ENCODE measurements around the gene SHISA5. TPM values are rescaled to one million over a fixed set of nuclear protein-coding genes. Genes with fewer than 3 reads are reported as not detected.

The SHISA5 gene
- total RNA-seq, 1 experiment from 2014 or later = 74.9 TPM

DNA sequence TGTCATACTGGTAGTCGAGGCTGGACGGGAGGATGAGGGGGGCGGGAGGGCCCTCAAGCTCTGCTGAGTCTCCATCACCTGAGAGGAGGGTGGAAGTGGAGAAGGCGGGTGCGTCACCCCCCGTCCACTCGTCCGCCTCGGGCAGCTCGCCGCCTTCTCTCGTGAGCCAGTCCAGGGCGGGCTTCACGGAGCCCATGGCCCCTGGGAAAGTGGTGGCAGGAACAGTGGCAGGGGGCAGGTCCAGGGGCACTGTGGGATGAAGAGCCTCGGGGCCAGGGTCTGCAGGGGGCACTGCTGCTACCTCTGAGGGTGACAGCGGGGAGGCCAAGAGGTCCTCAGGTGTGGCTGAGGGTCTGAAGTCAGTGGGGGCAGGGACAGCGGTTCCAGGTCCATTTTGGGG, 84.4 kb downstream of the SHISA5 start:
- DNase-seq = no peak
- peaks cover 6% of the 10 kb centered on the region; the same call in 1 of the 2 replicates for H3K36me3 ChIP-seq
- no peaks in the 10 kb centered on the region for H3K9me3 ChIP-seq (replicated peaks)
- H3K4me1 ChIP-seq = peaks cover 24% of the 10 kb centered on the region
- no peak overlapping the region for H3K4me3 ChIP-seq
- no peak overlapping the region for H3K27ac ChIP-seq
- no peaks in the 10 kb centered on the region for H3K27me3 ChIP-seq

DNA sequence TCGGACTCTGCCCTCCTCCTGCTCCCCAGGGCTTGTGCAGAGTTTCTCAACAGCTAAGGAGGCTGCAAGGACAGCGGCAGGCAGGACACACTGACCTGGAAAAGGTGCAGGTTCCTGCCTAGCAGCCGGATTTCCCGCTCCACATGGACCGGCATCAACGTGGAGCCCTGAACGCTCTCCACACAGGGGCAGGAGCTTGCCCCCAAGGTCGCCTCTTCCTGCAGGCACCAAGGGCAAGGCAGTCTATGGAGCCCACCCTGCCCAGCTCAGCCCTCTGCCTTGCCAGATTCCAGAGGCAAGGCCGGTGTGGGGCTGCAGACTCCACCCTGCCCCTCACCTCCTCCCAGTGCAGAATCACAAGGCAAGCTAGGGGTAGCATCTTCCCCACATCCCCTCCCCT, 84.8 kb downstream of the SHISA5 start:
- Histone ChIP-seq H3K36me3 (peaks cover 6% of the 10 kb centered on the region; the same call in 1 of the 2 replicates), H3K9me3 (replicated peaks) (no peaks in the 10 kb centered on the region), H3K27me3 (no peaks in the 10 kb centered on the region), H3K27ac (no peak overlapping the region), H3K4me1 (peaks cover 20% of the 10 kb centered on the region), H3K4me3 (no peak overlapping the region)
- DNase-seq = no peak

DNA sequence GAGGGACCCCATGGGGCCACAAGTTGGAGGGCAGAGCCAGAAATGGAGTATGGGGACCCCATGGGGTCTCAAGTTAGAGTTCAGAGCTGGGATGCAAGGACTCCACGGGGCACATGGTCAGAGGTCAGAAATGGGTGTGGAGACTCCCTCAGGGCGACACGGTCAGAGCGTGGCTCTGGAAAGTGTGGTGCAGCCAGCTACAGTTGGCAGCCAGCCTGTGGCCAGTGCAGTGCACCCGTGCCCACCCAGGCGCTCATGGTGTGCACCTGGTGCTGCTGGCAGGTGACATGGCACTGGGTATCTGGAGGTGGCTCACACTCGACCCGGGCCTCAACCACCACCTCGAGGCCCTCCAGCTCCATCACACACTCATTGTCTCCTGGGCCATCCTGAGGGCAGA, 85.3 kb downstream of the SHISA5 start:
- Histone ChIP-seq H3K27me3 (no peaks in the 10 kb centered on the region), H3K4me3 (no peak overlapping the region), H3K4me1 (peaks cover 16% of the 10 kb centered on the region), H3K9me3 (replicated peaks) (no peaks in the 10 kb centered on the region), H3K27ac (no peak overlapping the region), H3K36me3 (peaks cover 6% of the 10 kb centered on the region; the same call in 1 of the 2 replicates)
- no peak for DNase-seq

DNA sequence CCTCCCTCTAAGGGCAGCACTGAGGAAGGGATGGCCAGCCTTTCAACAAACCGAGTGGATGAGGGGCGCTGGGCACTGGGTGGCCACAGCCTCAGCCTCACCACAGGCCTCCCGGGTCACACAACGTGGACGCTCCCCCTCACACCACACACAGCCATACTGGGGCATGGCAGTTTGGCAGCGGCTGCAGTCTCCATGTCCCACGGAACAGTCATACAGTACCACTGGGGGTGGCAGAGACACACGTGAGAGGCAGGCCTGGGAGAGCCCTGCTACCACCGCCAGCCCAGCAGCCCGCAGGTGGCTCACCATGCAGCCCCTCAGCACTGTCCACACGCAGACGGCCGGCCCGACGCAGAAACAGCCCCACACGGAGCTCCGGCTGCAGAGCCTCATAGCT, 85.8 kb downstream of the SHISA5 start:
- no peak overlapping the region for H3K27ac ChIP-seq
- H3K27me3 ChIP-seq = no peaks in the 10 kb centered on the region
- H3K36me3 ChIP-seq = peaks cover 6% of the 10 kb centered on the region; the same call in 1 of the 2 replicates

More for the DNA sequence above, 85.8 kb downstream of the SHISA5 start:
- no peaks in the 10 kb centered on the region for H3K9me3 ChIP-seq (replicated peaks)
- H3K4me1 ChIP-seq = peaks cover 11% of the 10 kb centered on the region
- H3K4me3 ChIP-seq = no peak overlapping the region
- DNase-seq = no peak

Other genes with a start within 250 kb of the SHISA5 start
- gene NME6, start 202.8 kb downstream of the SHISA5 start, total RNA-seq (2014; rRNA removed; shearing (Covaris generic)) = 28.2 and 30.9 TPM in 2 replicates
- gene SPINK8, start 170.5 kb downstream of the SHISA5 start, total RNA-seq (2014; rRNA removed; shearing (Covaris generic)) = not detected in 2 replicates
- 0.30 and 0.35 TPM in 2 replicates for gene FBXW12, start 132.0 kb downstream of the SHISA5 start, total RNA-seq (2014; rRNA removed; shearing (Covaris generic))
- 23.4 and 45.0 TPM in 2 replicates for gene PLXNB1, start 74.1 kb downstream of the SHISA5 start, total RNA-seq (2014; rRNA removed; shearing (Covaris generic))
- 11.3 and 12.0 TPM in 2 replicates for gene CCDC51, start 64.1 kb downstream of the SHISA5 start, total RNA-seq (2014; rRNA removed; shearing (Covaris generic))
- gene TMA7, start 63.9 kb downstream of the SHISA5 start, total RNA-seq (2014; rRNA removed; shearing (Covaris generic)) = 491 and 498 TPM in 2 replicates
- gene ATRIP, start 57.4 kb downstream of the SHISA5 start, total RNA-seq (2014; rRNA removed; shearing (Covaris generic)) = 12.4 and 12.8 TPM in 2 replicates
- gene PFKFB4, start 52.6 kb upstream of the SHISA5 start, total RNA-seq (2014; rRNA removed; shearing (Covaris generic)) = 8.0 and 8.3 TPM in 2 replicates
- 0.14 TPM in 1 of 2 replicates, not detected in the other for gene UCN2, start 59.6 kb upstream of the SHISA5 start, total RNA-seq (2014; rRNA removed; shearing (Covaris generic))
- 1.5 and 2.0 TPM in 2 replicates for gene COL7A1, start 91.2 kb upstream of the SHISA5 start, total RNA-seq (2014; rRNA removed; shearing (Covaris generic))
- gene UQCRC1, start 105.5 kb upstream of the SHISA5 start, total RNA-seq (2014; rRNA removed; shearing (Covaris generic)) = 137 and 162 TPM in 2 replicates
- gene TMEM89, start 117.6 kb upstream of the SHISA5 start, total RNA-seq (2014; rRNA removed; shearing (Covaris generic)) = not detected in 2 replicates
- gene SLC26A6, start 131.3 kb upstream of the SHISA5 start, total RNA-seq (2014; rRNA removed; shearing (Covaris generic)) = 14.8 and 18.9 TPM in 2 replicates
- 1.1 and 1.7 TPM in 2 replicates for gene CELSR3, start 158.7 kb upstream of the SHISA5 start, total RNA-seq (2014; rRNA removed; shearing (Covaris generic))
- 11.8 and 13.7 TPM in 2 replicates for gene NCKIPSD, start 181.7 kb upstream of the SHISA5 start, total RNA-seq (2014; rRNA removed; shearing (Covaris generic))
- gene IP6K2, start 213.0 kb upstream of the SHISA5 start, total RNA-seq (2014; rRNA removed; shearing (Covaris generic)) = 61.2 and 67.3 TPM in 2 replicates